Spleen (tissue), 11 donors: ENCODE results near the gene FHAD1. TPM values are rescaled to one million over a fixed set of nuclear protein-coding genes. Genes with fewer than 3 reads are reported as not detected.

Experiments
- DNase-seq: peaks from one replicate; pipeline ENCODE4 v3.0.0-alpha.2; 2020
- H3K27ac ChIP-seq, 8 donors: fragments of 200-600 bp; sonication (generic) in 7 of 8; 1 replicate in 4 of 8; 2 replicates in 4 of 8; pipeline versions ENCODE4 v1.5.0 to v1.8.0; 2016 to 2021; ENCODE audit warnings: inconsistent platforms in 4 of 8, mild to moderate bottlenecking in 4 of 8, moderate library complexity in 1 of 8
- H3K27me3 ChIP-seq, 7 donors: fragments of 200-600 bp; sonication (generic) in 6 of 7; replicated peaks in 1 of 7; 1 replicate in 4 of 7; 2 replicates in 3 of 7; pipeline versions ENCODE4 v1.5.0 to v1.8.0; 2016 to 2021; ENCODE audit warnings: inconsistent platforms in 3 of 7, mild to moderate bottlenecking in 1 of 7
- H3K36me3 ChIP-seq, 6 donors: fragments of 200-600 bp; sonication (generic) in 5 of 6; 1 replicate in 4 of 6; 2 replicates in 2 of 6; pipeline versions ENCODE4 v1.5.0 to v1.8.0; 2016 to 2021; ENCODE audit warnings: inconsistent platforms in 2 of 6
- H3K4me1 ChIP-seq, 6 donors: fragments of 200-600 bp; sonication (generic) in 5 of 6; 1 replicate in 3 of 6; 2 replicates in 3 of 6; pipeline versions ENCODE4 v1.5.0 to v1.8.0; 2016 to 2021; ENCODE audit warnings: inconsistent platforms in 3 of 6
- H3K4me3 ChIP-seq, 8 donors: fragments of 200-600 bp; sonication (generic) in 7 of 8; 1 replicate in 4 of 8; 2 replicates in 4 of 8; pipeline versions ENCODE4 v1.5.0 to v1.8.0; 2016 to 2021; ENCODE audit warnings: inconsistent platforms in 4 of 8, mild to moderate bottlenecking in 4 of 8, moderate library complexity in 2 of 8
- H3K9me3 ChIP-seq, 8 donors: fragments of 200-600 bp; sonication (generic) in 7 of 8; 1 replicate in 4 of 8; 2 replicates in 4 of 8; pipeline versions ENCODE4 v1.5.0 to v1.8.0; 2016 to 2021; ENCODE audit warnings: inconsistent platforms in 4 of 8
- CTCF ChIP-seq, 11 experiments: fragments of 200-600 bp in 7 of 11; fragments of 450-650 bp in 4 of 11; sonication (generic) in 4 of 11; IDR thresholded peaks in 8 of 11; conservative IDR thresholded peaks in 3 of 11; 1 replicate in 7 of 11; 2 replicates in 4 of 11; pipeline versions ENCODE4 v1.4.0 to v1.8.0; 2016 to 2021; ENCODE audit warnings: antibody characterized with exemption in 11 of 11, inconsistent platforms in 4 of 11, mild to moderate bottlenecking in 1 of 11
- POLR2A ChIP-seq, 3 donors: fragments of 450-650 bp; IDR thresholded peaks; one replicate each; pipeline ENCODE4 v1.5.1; 2017; ENCODE audit warnings: antibody characterized with exemption in 3 of 3, mild to moderate bottlenecking in 1 of 3
- POLR2AphosphoS5 ChIP-seq, 3 donors: sonication (generic); formaldehyde crosslinking; IDR thresholded peaks; one replicate each; pipeline ENCODE4 v1.5.1; 2017; ENCODE audit warnings: antibody characterized with exemption in 3 of 3
- WGBS, 5 donors: extraction: QIAGEN DNeasy Blood & Tissue Kit in 3 of 5; methylation state at CpG; one replicate each; pipeline versions ENCODE4 v1.1.5 to v1.1.7; 2013 to 2018; 5-methylcytosine and 5-hydroxymethylcytosine counted together
- intact Hi-C: fragments of 100-400 bp; cut with DNase I; formaldehyde crosslinking; loops from one replicate; pipeline ENCODE4 v1.15.0; 2023; ENCODE audit warnings: low total_unique reads
- polyA plus RNA-seq, 3 donors: library from polyadenylated mRNA; stranded (reverse); fragments of 200-250 nt; gene quantifications; one replicate each; pipeline ENCODE4 v1.2.1, GENCODE V29; 2013
- total RNA-seq, 7 donors: library from RNA; depleted of rRNA in 3 of 7; stranded (reverse); fragments of >200 nt in 3 of 7; fragmentation: NEBNext Ultra II Directional in 4 of 7; extraction: Animal tissue kit (Norgen Biotek cat#: 25700) in 4 of 7; gene quantifications; one replicate each; pipeline versions ENCODE4 v1.1.0 to v1.2.1, GENCODE V29; 2016 to 2021
- donor health status: healthy with polysubstance abuse.
- donor health status: DM: no; HTN: no; CAD: no; lungs with moderate emphysema.
- donor health status: DM: no; HTN: no; CAD: no.
- donor health status: Bipolar disorder and iron deficiency.
- donor health status: healthy.
- donor health status: DM: no; HTN: no; CAD: no.
- donor health status: DM: yes; HTN: yes; CAD: no.

The FHAD1 gene
- total and polyA plus RNA-seq, 10 donors, result 0.22 to 1.0 (median 0.28) TPM; not detected in 3

- Histone ChIP-seq H3K36me3 (no peaks in the 10 kb centered on the region), H3K27me3 (peaks cover 0 to 6% (median 0%) of the 10 kb centered on the region in 7 donors), H3K4me1 (peaks cover 0 to 9% (median 0%) of the 10 kb centered on the region in 6 donors), H3K4me3 (no peak overlapping the region), H3K27ac (no peak overlapping the region), H3K9me3 (no peaks in the 10 kb centered on the region)
- TF ChIP-seq POLR2A (IDR thresholded peaks at IDR 0.05) (no peak), CTCF (IDR thresholded peaks at IDR 0.05 in 8 of 11, conservative IDR thresholded peaks at IDR 0.05 in 3 of 11) (no peak), POLR2AphosphoS5 (IDR thresholded peaks at IDR 0.05) (no peak)
- DNase-seq, result no peak
- intact Hi-C loops, result no loop called here
- WGBS, 5 donors, result 58 to 72% (median 64%) methylated on average over 12 of the region's 12 CpGs
Observed at GRCh38 chr1:15352128-15352957, 105.3 kb downstream of the FHAD1 start.

GRCh38 chr1:15353839-15354579 lies 107.0 kb downstream of the FHAD1 start:
- intact Hi-C loops, result no loop called here
- peaks cover 0 to 6% (median 0%) of the 10 kb centered on the region in 7 donors for H3K27me3 ChIP-seq
- H3K4me3 ChIP-seq, result no peak overlapping the region
- no peaks in the 10 kb centered on the region for H3K9me3 ChIP-seq
- H3K27ac ChIP-seq, result no peak overlapping the region
- DNase-seq, result no peak
- H3K4me1 ChIP-seq, result peaks cover 0 to 3% (median 0%) of the 10 kb centered on the region in 6 donors
- H3K36me3 ChIP-seq, result no peaks in the 10 kb centered on the region
- 71 to 85% (median 79%) methylated on average over 11 of the region's 11 CpGs for WGBS, 5 donors
- no peak for TF ChIP-seq POLR2A (IDR thresholded peaks at IDR 0.05)
- no peak for TF ChIP-seq CTCF (IDR thresholded peaks at IDR 0.05 in 8 of 11, conservative IDR thresholded peaks at IDR 0.05 in 3 of 11)
- no peak for TF ChIP-seq POLR2AphosphoS5 (IDR thresholded peaks at IDR 0.05)

GRCh38 chr1:15354580-15354965 lies 107.5 kb downstream of the FHAD1 start:
- intact Hi-C loops, result no loop called here
- Histone ChIP-seq H3K9me3 (no peaks in the 10 kb centered on the region), H3K27me3 (peaks cover 0 to 6% (median 0%) of the 10 kb centered on the region in 7 donors), H3K4me3 (no peak overlapping the region), H3K4me1 (peaks cover 0 to 3% (median 0%) of the 10 kb centered on the region in 6 donors), H3K27ac (no peak overlapping the region), H3K36me3 (no peaks in the 10 kb centered on the region)
- 76 to 86% (median 85%) methylated on average over 6 of the region's 6 CpGs for WGBS, 5 donors
- no peak for TF ChIP-seq CTCF (IDR thresholded peaks at IDR 0.05 in 8 of 11, conservative IDR thresholded peaks at IDR 0.05 in 3 of 11)
- TF ChIP-seq POLR2AphosphoS5 (IDR thresholded peaks at IDR 0.05), result no peak
- no peak for TF ChIP-seq POLR2A (IDR thresholded peaks at IDR 0.05)
- DNase-seq, result no peak
